Measurements from ENCODE around the gene JSRP1.

The JSRP1 gene

GRCh38 chr19:2212861-2213711 is 43.1 kb downstream of the JSRP1 start:
- DNase-seq: no peak

GRCh38 chr19:2210987-2211740 is 45.1 kb downstream of the JSRP1 start:
- DNase-seq: no peak

GRCh38 chr19:2210206-2210605 is 46.0 kb downstream of the JSRP1 start:
- DNase-seq: no peak

GRCh38 chr19:2209408-2209807 is 46.8 kb downstream of the JSRP1 start:
- no peak for DNase-seq

GRCh38 chr19:2208975-2209374 is 47.2 kb downstream of the JSRP1 start:
- DNase-seq: no peak

- DNase-seq: no peak
Observed at GRCh38 chr19:2207991-2208860, 48.0 kb downstream of the JSRP1 start.

- DNase-seq: no peak
Observed at GRCh38 chr19:2207008-2207407, 49.2 kb downstream of the JSRP1 start.

GRCh38 chr19:2202366-2202765 is 53.9 kb downstream of the JSRP1 start:
- DNase-seq: no peak

Data from GDM1 (cell line).